CD4-positive, alpha-beta T cell treated with Interleukin-10 for 1 hour (primary cell): Measurements from ENCODE around the gene BPIFB2.
A peak's percentile ranks its signal among the peaks of the same experiment; 100 is the strongest.
"Not testable (repeated sequence)": the region's sequence is repeated elsewhere in the genome, so short reads cannot be mapped to it uniquely, and the experiment has no call there.

ENCODE experiments used
- DNase-seq: peaks from one replicate; pipeline ENCODE4 v3.0.0-alpha.2; 2020

BPIFB2 gene

GRCh38 chr20:32970973-32971300, 36.6 kb upstream of the BPIFB2 start:
- DNase-seq, result no peak

- peak; percentile 41 for DNase-seq
Measured at GRCh38 chr20:32971703-32972161, 35.8 kb upstream of the BPIFB2 start.

GRCh38 chr20:32972181-32973076, 35.1 kb upstream of the BPIFB2 start:
- DNase-seq, result peak; percentile 93

GRCh38 chr20:32973077-32973717, 34.3 kb upstream of the BPIFB2 start:
- DNase-seq, result no peak

GRCh38 chr20:32974204-32975064, 33.1 kb upstream of the BPIFB2 start:
- DNase-seq, result not testable (repeated sequence)

GRCh38 chr20:32975121-32975520, 32.4 kb upstream of the BPIFB2 start:
- not testable (repeated sequence) for DNase-seq

GRCh38 chr20:32975698-32976674, 31.5 kb upstream of the BPIFB2 start:
- DNase-seq, result no peak

- peak; percentile 17 for DNase-seq
Measured at GRCh38 chr20:32976746-32977145, 30.8 kb upstream of the BPIFB2 start.

GRCh38 chr20:32977281-32978008, 30.1 kb upstream of the BPIFB2 start:
- no peak for DNase-seq

GRCh38 chr20:32978009-32978335, 29.5 kb upstream of the BPIFB2 start:
- no peak for DNase-seq

GRCh38 chr20:32979201-32979998, 28.1 kb upstream of the BPIFB2 start:
- DNase-seq, result no peak

GRCh38 chr20:32980131-32980941, 27.2 kb upstream of the BPIFB2 start:
- DNase-seq, result no peak

- DNase-seq, result no peak
Measured at GRCh38 chr20:32980990-32981389, 26.5 kb upstream of the BPIFB2 start.

GRCh38 chr20:32982617-32983458, 24.7 kb upstream of the BPIFB2 start:
- DNase-seq, result no peak

- no peak for DNase-seq
Measured at GRCh38 chr20:32983459-32984112, 23.9 kb upstream of the BPIFB2 start.

GRCh38 chr20:32984196-32984595, 23.3 kb upstream of the BPIFB2 start:
- no peak for DNase-seq

- no peak for DNase-seq
Measured at GRCh38 chr20:32984631-32985354, 22.7 kb upstream of the BPIFB2 start.
